ENCODE results near the gene PKP4. TPM values are rescaled to one million over a fixed set of nuclear protein-coding genes. Genes with fewer than 3 reads are reported as not detected.

Gene PKP4
- total RNA-seq, 2 donors from 2014 or later: 43.7 to 67.3 TPM

DNA sequence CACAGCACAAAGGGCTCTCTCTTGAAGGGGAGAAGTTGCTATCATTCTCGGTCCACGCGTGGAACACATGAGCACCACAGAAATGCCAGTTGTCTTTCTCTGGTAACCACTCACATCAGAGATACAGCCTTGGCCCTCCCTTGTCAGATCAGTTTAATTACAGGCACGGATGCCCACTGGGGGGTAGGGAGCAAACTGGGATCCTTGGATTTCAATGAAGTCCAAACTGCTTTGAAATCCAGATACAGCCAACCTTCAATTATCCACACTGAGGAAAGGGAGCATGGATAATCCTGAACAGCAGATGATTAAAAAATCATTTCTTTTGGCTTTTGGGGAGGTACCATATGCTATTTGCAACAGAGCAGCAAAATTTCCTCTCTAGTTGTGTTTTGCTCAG is 274.6 kb downstream of the PKP4 start:
- TF ChIP-seq, protein P1, sequence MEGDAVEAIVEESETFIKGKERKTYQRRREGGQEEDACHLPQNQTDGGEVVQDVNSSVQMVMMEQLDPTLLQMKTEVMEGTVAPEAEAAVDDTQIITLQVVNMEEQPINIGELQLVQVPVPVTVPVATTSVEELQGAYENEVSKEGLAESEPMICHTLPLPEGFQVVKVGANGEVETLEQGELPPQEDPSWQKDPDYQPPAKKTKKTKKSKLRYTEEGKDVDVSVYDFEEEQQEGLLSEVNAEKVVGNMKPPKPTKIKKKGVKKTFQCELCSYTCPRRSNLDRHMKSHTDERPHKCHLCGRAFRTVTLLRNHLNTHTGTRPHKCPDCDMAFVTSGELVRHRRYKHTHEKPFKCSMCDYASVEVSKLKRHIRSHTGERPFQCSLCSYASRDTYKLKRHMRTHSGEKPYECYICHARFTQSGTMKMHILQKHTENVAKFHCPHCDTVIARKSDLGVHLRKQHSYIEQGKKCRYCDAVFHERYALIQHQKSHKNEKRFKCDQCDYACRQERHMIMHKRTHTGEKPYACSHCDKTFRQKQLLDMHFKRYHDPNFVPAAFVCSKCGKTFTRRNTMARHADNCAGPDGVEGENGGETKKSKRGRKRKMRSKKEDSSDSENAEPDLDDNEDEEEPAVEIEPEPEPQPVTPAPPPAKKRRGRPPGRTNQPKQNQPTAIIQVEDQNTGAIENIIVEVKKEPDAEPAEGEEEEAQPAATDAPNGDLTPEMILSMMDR (IDR thresholded peaks at IDR 0.05): no peak
- Histone ChIP-seq H3K27ac (no peak overlapping the region), H3K4me3 (no peak overlapping the region), H3K27me3 (no peaks in the 10 kb centered on the region), H3K36me3 (no peaks in the 10 kb centered on the region), H3K9ac (ENCODE audit: low read depth in 2 of 2, low read length in 2 of 2) (no peak overlapping the region), H3K4me1 (no peaks in the 10 kb centered on the region), H3K9me3 (no peaks in the 10 kb centered on the region)
- DNase-seq: no peak
- intact Hi-C loops (cut with DNase I): no loop called here

Other genes with a start within 250 kb of the PKP4 start
- under 1 TPM; 0.13 to 0.49 TPM for gene CCDC148, start 199 bp upstream of the PKP4 start, total RNA-seq

All from colonic mucosa (tissue), 4 donors.